Tongue (tissue), 2 donors: ENCODE measurements around the gene DHX35. TPM values are rescaled to one million over a fixed set of nuclear protein-coding genes. Genes with fewer than 3 reads are reported as not detected.
"Not testable (repeated sequence)": the region's sequence is repeated elsewhere in the genome, so short reads cannot be mapped to it uniquely, and the experiment has no call there.

ENCODE experiments used
- DNase-seq: peaks from one replicate; pipeline ENCODE4 v3.0.0-alpha.2; 2015
- total RNA-seq: library from RNA; depleted of rRNA; stranded (reverse); fragments of >200 nt; gene quantifications from one replicate; pipeline ENCODE4 v1.2.3, GENCODE V29; 2014

The DHX35 gene
- total RNA-seq, 1 donor from 2014 or later: 16.3 TPM

DNA sequence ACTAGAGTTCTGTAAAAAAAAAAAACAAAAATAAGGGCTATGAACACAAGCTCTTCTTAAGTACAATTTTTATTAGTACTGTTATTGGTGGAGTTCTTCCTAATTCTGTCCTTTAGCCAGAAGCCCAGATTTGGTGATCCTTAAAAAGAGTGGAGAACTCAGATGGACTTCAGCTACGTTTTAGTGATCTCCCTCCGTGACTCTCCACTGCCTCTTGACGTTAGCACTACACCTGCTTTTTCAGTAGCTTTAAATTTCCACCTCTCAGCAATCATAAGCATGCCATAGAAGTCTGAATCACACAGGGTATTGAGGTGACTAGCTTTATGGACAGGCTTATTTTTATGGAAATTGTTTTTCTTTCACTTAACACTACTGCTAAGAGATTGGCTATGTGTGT is 17.7 kb downstream of the DHX35 start:
- no peak for DNase-seq

DNA sequence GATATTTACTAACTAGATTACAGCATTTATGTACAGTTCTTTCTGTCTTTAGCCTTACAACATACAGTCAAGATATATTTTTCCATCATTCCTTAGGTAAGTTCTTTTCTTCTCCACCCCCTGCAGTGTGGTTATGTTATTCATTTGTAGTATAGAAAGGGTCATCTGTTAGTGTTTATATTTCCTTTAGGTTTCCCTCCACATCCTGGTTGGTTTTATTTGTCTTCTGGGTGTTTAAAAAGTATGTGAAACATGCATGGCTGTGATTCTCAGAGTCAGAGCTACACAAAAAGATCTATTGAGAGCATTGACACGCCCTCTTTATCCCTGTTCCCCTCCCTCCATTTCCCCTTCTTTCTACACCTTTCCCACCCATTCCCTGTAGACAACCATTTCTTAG is 20.1 kb downstream of the DHX35 start:
- DNase-seq: no peak

DNA sequence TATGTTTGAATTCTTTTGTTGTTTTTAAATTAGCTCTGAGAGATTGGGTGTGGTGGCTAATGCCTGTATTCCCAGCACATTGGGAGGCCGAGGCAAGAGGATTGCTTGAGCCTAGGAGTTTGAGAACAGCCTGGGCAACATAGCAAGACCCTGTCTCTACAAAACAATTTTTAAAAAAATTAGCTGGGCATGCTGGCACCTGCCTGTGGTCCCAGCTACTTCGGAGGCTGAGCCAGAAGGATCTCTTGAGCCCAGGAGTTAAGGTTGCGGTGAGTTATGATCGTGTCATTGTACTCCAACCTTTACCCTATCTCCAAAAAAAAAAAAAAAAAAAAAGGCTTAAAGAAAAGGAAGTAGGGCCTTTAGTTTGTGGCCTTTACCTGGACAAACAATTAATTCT is 22.9 kb downstream of the DHX35 start:
- DNase-seq: no peak

DNA sequence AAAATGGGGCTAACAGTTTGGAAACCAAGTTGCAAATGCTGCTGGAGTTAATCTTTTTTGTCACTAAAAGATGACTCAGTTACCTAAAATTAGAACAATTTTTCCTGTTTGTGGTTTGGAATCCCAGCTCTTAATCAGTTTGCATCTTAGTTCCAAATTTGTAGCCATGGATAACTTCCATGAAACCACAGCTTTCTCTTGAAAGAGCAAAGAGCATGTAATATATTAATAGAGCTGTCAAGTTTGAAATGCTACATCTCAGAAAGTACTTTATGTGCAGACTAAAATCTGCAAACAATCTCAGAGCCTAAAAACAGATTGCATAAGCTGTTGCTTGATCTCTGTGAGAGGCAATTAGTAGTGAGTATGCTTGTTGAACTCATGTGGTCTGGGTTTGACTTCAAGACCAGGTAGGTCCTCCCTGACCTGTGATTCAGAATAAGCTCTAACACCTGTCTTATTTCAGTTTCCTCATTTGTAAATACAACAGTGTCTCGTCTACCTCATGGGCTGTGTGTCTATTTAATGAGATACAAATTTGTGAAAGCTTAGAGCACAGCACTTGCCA is 23.5 kb downstream of the DHX35 start:
- peak; percentile 4 for DNase-seq

GRCh38 chr20:38986663-38987062 is 24.5 kb downstream of the DHX35 start:
- no peak for DNase-seq

GRCh38 chr20:38987777-38988176 is 25.6 kb downstream of the DHX35 start:
- DNase-seq: no peak

DNA sequence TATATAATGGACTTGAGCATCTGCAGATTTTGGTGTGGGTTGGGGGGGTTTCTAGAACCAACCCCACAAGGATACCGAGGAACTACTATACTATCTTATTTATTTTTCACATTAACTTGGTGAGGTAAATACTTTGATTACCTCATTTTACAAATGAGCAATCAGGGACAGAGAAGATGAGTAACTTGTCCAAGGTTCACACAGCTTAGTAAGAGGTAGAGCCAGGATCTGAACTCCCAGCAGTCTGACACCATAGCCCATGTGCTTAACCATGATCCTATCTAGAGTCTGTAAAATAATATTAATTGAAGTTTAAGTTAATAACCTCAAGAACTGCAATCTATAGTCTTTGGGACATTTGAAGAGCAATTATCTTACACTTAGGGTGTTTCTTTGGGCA is 28.6 kb downstream of the DHX35 start:
- no peak for DNase-seq

GRCh38 chr20:38991814-38992704 is 29.9 kb downstream of the DHX35 start:
- DNase-seq: no peak

- DNase-seq: no peak
Observed at GRCh38 chr20:38995536-38996044, 33.4 kb downstream of the DHX35 start.

DNA sequence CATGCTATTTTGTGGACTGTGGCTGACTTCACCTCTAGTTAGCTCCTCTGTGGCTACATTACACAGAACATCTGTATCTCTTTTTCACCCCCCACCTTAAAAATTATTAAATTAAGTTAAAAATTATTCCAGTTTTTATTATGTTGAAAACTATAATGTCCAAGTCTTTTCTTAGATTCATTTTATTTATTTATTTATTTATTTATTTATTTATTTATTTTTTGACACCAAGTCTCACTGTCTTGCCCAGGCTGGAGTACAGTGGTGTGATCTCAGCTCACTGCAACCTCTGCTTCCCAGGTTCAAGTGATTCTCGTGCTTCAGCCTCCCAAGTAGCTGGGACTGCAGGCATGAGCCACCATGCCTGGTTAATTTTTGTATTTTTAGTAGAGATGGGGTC is 34.7 kb downstream of the DHX35 start:
- DNase-seq: not testable (repeated sequence)

GRCh38 chr20:38997622-38998021 is 35.5 kb downstream of the DHX35 start:
- no peak for DNase-seq

- no peak for DNase-seq
Observed at GRCh38 chr20:38999217-38999616, 37.1 kb downstream of the DHX35 start.

DNA sequence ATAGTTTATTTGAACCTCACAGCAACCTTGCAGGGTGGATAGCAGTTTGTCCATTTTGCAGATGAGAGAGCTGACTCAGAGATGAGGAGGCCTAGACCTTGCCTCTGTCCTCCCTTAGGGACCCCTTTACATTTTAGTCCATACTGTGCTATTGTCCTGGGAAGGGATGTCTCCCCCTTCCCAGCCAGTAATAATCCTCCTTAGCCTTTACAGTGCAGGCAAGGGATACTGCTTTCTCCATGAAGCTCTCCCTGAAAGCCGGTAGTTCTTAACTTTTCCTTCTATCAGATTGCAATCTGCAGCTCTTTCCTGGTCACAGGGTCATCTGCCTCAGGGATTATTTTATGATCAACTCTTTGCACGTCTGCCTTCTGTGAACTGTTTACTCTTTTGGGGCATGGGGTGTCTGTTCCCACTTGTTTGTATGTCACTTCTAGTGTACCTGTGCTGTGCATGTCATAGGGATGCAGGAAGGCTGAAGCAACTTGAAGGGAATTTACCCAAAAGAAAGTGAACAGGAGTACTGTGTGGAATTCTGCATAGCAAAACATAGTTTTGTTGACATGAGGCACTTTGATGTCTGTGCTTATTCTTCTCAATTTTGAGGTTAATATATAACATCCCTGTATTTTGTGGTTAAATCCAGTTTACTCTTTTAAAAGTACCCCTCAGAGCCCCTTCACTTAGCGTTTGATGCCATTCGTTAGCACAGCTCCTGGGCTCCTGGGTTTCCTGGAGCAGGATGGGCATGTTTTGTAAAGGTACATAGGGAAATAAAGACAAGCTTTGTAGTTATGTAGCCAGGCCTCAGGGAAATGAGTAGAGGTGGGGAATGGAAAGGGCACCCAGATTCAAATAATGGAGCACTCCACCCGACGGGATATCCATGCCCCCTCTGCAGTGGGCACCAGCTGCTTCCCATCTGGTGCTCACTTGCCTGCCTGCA is 38.1 kb downstream of the DHX35 start:
- DNase-seq: no peak

GRCh38 chr20:39004508-39004907 is 42.4 kb downstream of the DHX35 start:
- DNase-seq: peak; percentile 52

DNA sequence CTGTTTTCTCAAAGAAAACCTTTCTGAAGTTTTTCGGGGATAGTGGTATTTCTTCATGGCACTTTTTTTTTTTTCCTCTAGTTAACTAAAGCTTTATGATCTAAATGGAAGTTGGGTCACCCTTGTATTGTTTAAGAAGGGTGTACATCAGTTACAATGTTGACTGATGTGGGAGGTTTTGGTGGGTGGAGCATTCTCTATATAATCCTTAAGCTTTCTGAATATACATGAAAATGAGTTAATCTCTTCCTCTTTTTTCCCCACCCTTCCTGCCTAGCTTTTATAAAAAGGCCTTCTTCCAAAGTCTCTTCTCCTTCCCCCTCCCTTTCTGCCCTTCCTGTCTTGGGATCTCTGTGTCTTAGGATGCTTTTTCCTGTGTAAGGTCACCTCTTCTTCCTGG is 47.2 kb downstream of the DHX35 start:
- DNase-seq: no peak

- no peak for DNase-seq
Observed at GRCh38 chr20:39010496-39010895, 48.4 kb downstream of the DHX35 start.

- no peak for DNase-seq
Observed at GRCh38 chr20:39013662-39014109, 51.5 kb downstream of the DHX35 start.

DNA sequence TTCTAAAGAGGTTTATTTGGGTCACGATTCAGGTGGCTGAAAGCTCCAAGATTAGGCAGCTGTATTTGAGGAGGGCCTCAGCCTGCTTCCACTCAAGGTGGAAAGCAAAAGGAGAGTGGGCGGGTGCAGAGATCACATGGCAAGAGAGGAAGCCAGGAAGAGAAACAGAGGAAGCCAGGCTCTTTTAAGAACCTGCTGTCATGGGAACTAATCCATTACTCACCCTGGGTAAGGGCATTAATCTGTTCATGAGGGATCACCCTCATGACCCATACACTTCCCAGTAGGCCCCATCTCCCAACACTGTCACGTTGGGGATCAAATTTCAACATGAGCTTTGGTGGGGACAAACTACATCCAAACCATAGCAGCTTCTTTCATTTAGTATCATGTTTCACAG is 53.9 kb downstream of the DHX35 start:
- DNase-seq: no peak

- DNase-seq: no peak
Observed at GRCh38 chr20:39016506-39016905, 54.4 kb downstream of the DHX35 start.

DNA sequence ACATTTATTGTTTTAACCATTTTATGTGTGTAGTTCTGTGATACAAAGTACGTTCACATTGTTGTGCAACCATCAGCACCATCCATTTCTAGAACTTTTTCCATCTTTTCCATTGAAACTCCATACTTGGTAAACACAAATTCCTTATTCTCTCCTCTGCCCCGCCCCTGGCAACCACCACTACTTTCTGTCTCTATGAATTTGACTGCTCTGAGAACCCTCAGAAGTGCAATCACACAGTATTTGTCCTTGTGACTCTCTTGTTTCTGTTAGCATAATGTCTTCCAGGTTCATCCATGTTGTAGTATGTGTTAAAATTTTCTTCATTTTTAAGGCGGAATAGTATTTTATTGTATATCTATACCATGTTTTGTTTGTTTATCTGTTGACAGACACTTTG is 56.9 kb downstream of the DHX35 start:
- DNase-seq: no peak

DNA sequence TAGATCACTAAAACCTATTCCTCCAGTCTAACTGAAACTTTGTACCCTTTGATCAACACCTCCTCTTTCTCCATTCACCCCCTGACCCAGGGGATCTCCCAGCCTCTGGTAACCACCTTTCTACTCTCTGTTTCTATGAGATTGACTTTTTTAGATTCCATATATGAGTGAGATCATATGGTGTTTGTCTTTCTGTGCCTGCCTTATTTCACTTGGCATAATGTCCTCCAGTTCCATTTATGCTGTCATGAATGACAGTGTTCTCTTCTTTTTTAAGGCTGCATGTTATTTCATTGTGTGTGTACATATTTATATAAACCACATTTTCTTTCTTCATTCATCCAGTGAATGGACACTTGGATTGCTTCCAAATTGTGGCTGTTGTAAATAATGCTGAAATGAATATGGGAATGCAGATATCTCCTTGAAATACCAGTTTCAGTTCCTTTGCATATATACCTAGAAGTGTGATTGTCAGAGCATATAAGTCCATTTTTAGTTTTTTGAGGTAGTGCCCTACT is 57.7 kb downstream of the DHX35 start:
- no peak for DNase-seq

GRCh38 chr20:39021748-39022147 is 59.6 kb downstream of the DHX35 start:
- no peak for DNase-seq
